ENCODE measurements around the gene ANP32B.

DNA sequence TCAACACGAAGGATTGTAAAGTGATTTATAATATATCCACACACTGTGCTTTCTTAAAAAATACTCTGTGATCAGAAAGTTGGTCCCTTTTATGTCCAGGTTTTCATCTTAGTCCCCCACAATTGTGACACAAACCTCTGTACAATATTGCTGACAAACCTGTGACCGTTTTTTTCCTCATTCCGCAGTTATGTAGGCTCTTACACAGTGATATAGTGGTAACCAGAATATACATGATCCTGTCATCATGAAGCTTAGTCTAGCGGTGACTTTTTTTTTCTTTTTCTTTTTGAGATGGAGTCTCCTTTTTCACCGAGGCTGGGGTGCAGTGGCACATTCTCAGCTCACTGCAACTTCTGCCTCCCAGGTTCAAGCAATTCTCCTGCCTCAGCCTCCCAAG is 8.7 kb downstream of the ANP32B start:
- TF ChIP-seq, protein P1, sequence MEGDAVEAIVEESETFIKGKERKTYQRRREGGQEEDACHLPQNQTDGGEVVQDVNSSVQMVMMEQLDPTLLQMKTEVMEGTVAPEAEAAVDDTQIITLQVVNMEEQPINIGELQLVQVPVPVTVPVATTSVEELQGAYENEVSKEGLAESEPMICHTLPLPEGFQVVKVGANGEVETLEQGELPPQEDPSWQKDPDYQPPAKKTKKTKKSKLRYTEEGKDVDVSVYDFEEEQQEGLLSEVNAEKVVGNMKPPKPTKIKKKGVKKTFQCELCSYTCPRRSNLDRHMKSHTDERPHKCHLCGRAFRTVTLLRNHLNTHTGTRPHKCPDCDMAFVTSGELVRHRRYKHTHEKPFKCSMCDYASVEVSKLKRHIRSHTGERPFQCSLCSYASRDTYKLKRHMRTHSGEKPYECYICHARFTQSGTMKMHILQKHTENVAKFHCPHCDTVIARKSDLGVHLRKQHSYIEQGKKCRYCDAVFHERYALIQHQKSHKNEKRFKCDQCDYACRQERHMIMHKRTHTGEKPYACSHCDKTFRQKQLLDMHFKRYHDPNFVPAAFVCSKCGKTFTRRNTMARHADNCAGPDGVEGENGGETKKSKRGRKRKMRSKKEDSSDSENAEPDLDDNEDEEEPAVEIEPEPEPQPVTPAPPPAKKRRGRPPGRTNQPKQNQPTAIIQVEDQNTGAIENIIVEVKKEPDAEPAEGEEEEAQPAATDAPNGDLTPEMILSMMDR (IDR thresholded peaks at IDR 0.05): no peak
- TF ChIP-seq EZH2 (IDR thresholded peaks at IDR 0.05; ENCODE audit: borderline replicate concordance, insufficient read depth, low read depth, low read length, poor library complexity, severe bottlenecking): no peak

Measured in B cell (primary cell).